Activated T-helper 17 cell treated with anti-CD3 and anti-CD28 coated beads, Interleukin-2, amount 50 U/mL, for 72 hours (primary cell): ENCODE data around the gene EP400. TPM values are rescaled to one million over a fixed set of nuclear protein-coding genes. Genes with fewer than 3 reads are reported as not detected.
"Not testable (repeated sequence)": the region's sequence is repeated elsewhere in the genome, so short reads cannot be mapped to it uniquely, and the experiment has no call there.

Experiments
- ATAC-seq: fragments of 150-1000 bp; cut with Tn5 transposase; replicated peaks from 2 replicates; pipeline ENCODE4 v1.10.0; 2021; ENCODE audit warnings: mild to moderate bottlenecking, moderate library complexity
- H3K27ac Mint-ChIP-seq: one replicate; pipeline ENCODE4 v1.8.0; 2022; ENCODE audit warnings: mixed read lengths
- H3K27me3 Mint-ChIP-seq: one replicate; pipeline ENCODE4 v1.8.0; 2022; ENCODE audit warnings: mixed read lengths
- H3K36me3 Mint-ChIP-seq: one replicate; pipeline ENCODE4 v1.8.0; 2022; ENCODE audit warnings: low read depth, mild to moderate bottlenecking, mixed read lengths
- H3K4me1 Mint-ChIP-seq: one replicate; pipeline ENCODE4 v1.8.0; 2022; ENCODE audit warnings: mixed read lengths
- H3K4me3 Mint-ChIP-seq: one replicate; pipeline ENCODE4 v1.8.0; 2022; ENCODE audit warnings: mild to moderate bottlenecking, mixed read lengths
- H3K9me3 Mint-ChIP-seq: one replicate; pipeline ENCODE4 v1.8.0; 2022; ENCODE audit warnings: mixed read lengths
- total RNA-seq, 2 donors: library from RNA; stranded (reverse); gene quantifications; one replicate each; pipeline ENCODE4 v1.2.3, GENCODE V29; 2022

EP400 gene
- total RNA-seq, 2 donors from 2014 or later: 47.1 to 60.0 TPM

DNA sequence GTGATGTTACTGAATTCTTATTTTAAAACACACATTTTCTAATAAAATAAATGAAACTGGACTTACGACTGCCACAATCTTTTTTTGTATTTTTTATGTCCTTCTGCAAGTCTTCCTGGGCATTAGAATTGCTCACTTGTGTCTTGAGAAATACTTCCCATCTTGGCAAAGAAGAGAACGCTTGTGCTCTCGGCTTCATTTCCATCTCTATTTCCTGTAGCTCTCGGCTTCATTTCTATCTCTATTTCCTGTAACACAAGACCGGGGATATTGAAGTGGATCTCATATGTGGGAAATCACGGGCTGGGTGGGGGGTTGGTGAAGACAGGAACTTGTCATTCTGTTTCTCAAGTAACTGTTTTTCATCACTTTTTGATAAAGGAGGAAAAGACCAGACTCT, 77.9 kb downstream of the EP400 start:
- Mint-ChIP-seq H3K4me3 (no peak overlapping the region), H3K27ac (no peak overlapping the region), H3K27me3 (no peaks in the 10 kb centered on the region), H3K4me1 (no peaks in the 10 kb centered on the region), H3K36me3 (peaks cover 100% of the 10 kb centered on the region), H3K9me3 (no peaks in the 10 kb centered on the region)
- ATAC-seq: no peak

DNA sequence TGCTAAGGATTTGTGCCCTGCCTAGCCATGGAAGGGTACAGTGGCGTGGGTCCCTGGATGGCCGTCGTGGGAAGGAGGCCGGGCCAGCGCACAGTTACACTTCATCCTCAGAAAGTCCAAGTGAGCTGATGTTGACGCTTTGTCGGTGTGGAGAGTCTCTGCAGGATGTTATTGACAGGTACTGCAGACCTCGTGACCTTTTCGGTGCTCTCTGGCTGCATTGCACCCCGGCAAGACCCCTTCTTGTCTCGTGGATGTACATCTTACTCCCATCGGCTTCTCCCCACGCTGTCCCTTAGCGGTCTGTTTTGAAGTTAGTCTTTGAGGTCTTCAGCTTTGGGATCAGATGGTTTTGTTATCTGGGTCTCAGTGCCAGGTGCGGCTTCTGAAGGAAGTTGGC, 78.4 kb downstream of the EP400 start:
- no peaks in the 10 kb centered on the region for H3K4me1 Mint-ChIP-seq
- no peaks in the 10 kb centered on the region for H3K27me3 Mint-ChIP-seq
- no peak overlapping the region for H3K4me3 Mint-ChIP-seq
- no peak overlapping the region for H3K27ac Mint-ChIP-seq
- H3K36me3 Mint-ChIP-seq: peaks cover 100% of the 10 kb centered on the region
- no peak for ATAC-seq
- no peaks in the 10 kb centered on the region for H3K9me3 Mint-ChIP-seq

DNA sequence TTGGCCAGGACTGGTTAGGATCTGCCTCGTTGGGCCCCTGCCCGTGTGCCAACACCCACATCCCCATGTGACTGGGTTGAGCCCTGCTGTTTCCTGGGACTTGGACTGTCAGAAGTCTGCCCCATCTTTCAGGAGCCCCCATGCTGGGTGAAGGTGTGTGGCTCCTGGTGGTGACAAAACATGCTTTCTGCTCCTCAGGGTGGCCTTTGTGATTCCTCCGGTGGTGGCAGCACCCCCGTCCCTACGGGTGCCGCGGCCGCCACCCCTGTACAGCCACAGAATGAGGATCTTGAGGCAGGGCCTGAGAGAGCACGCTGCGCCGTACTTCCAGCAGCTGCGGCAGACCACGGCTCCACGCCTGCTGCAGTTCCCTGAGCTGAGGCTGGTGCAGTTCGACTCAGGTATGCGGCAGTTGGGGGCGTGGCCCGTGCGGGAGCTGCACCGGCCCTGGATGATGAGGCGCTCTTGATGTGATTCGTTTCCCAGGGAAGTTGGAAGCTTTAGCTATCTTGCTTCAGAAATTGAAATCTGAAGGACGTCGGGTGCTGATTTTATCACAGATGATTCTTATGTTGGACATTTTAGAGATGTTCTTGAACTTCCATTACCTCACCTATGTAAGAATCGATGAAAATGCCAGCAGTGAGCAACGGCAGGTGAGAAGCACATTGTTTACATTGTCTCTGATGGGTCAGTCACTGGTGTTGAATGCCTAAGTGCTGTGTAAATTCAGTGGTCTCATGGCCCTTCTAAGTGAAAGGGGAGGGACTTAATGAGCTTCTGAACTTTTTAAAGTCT, 80.0 kb downstream of the EP400 start:
- H3K4me3 Mint-ChIP-seq: no peak overlapping the region
- H3K36me3 Mint-ChIP-seq: peaks cover 100% of the 10 kb centered on the region
- no peak for ATAC-seq
- no peak overlapping the region for H3K27ac Mint-ChIP-seq
- no peaks in the 10 kb centered on the region for H3K27me3 Mint-ChIP-seq
- no peaks in the 10 kb centered on the region for H3K4me1 Mint-ChIP-seq
- no peaks in the 10 kb centered on the region for H3K9me3 Mint-ChIP-seq

DNA sequence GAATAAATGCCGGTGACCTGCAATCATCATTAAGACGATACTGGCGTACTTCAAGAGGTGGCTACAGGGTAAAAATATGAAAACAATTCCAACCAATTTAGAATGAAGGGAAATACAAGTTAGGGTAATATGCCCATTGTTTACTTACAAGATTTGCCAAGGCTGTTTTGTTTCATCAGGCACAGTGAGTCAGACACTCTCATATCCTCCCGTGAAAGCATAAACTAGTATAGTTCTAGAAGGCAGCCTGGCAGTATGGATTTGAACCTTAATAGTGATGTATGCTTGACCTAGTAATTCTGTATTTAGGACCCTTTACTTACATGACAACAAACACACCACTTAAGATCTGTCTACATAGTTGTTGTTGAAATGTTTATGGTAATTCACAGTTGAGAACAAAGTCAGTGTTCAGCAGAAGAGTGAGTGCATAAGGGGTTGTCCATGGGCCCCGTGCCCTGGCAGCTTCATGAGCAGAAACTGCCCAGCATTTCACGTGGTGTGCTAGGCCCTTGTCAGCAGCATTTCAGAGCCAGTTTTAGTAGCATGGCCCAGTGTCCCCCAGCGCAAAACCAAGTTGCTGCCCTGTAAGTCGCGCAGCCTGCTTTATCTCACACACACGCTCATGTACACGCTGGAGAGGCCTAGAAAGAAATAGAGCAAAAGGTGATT, 80.8 kb downstream of the EP400 start:
- Mint-ChIP-seq H3K36me3 (peaks cover 100% of the 10 kb centered on the region), H3K4me1 (no peaks in the 10 kb centered on the region), H3K9me3 (no peaks in the 10 kb centered on the region), H3K4me3 (no peak overlapping the region), H3K27ac (peak overlapping the region; percentile 60), H3K27me3 (no peaks in the 10 kb centered on the region)
- ATAC-seq: no peak

DNA sequence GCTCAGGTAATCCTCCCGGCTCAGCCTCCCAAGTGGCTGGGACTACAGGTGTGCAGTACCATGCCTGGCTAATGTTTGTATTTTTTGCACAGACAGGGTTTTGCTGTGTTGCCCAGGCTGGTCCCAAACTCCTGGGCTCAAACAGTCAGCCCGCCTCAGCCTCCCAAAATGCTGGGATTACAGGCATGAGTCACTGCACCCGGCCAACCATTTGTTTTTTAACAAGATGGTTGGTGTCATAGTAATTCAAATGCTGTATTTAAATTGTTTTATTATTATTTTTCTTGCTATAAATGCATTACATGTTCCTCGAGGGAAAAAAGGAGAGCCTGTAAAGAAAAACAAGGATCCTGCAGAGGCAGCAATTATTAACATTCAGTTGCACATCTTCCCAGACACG, 83.9 kb downstream of the EP400 start:
- Mint-ChIP-seq H3K4me1 (no peaks in the 10 kb centered on the region), H3K27me3 (no peaks in the 10 kb centered on the region), H3K27ac (no peak overlapping the region), H3K36me3 (peaks cover 100% of the 10 kb centered on the region), H3K9me3 (no peaks in the 10 kb centered on the region), H3K4me3 (no peak overlapping the region)
- ATAC-seq: no peak

DNA sequence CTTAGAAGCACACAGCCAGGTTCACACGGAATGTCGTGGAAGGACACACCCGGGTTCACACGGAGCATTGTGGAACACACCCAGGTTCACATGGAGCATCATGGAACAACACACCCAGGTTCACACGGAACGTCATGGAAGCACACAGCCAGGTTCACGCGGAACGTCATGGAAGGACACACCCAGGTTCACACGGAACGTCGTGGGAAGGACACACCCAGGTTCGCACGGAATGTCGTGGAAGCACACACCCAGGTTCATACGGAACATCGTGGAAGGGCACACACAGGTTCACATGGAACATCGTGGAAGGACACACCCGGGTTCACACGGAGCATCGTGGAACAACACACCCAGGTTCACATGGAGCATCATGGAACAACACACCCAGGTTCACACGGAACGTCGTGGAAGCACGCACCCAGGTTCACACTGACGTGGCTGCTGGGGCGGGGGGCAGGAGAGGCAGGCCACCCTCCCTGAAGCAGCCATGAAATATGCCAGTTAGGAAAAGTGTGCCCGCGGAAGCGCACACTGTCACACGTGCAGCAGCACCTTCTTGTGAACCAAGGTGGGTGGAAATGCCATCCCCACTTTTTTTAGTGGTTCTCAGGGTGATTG, 86.4 kb downstream of the EP400 start:
- Mint-ChIP-seq H3K4me3 (no peak overlapping the region), H3K36me3 (peaks cover 97% of the 10 kb centered on the region), H3K27ac (no peak overlapping the region), H3K4me1 (peaks cover 4% of the 10 kb centered on the region), H3K9me3 (no peaks in the 10 kb centered on the region), H3K27me3 (no peaks in the 10 kb centered on the region)
- no peak for ATAC-seq

DNA sequence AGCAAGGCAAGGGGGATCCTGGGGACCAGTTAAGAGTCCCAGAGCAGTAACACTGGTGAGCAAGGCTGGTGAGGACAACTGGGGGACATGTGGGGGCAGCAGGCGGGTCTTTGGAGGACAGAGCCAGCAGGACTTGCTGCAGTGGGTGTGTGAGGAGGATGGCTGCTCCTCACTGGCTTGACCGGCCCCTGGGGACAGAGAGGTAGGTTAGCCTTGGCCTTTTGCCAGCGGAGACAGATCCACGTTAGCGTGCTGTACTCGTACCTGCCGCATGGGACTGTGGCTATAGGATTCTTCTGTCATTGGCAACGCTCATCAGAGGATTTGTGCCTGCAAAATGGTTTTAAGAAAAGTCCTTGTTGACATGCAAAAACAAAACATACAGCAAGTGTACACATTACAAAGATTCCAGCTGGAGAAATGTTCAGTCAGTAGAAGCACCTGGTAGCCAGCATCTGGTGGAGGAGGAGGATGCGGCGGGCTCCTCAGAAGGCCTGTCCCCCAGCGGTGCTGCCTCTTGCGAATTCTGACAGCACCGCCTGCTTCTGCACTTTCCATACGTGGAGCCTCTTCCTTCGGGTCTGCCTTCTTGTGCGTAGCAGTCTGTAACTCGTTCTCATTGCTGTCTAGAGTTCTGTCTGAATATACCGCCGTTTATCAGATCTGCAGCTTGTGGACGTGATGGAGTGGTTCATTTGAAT, 91.3 kb downstream of the EP400 start:
- H3K27me3 Mint-ChIP-seq: no peaks in the 10 kb centered on the region
- H3K4me3 Mint-ChIP-seq: no peak overlapping the region
- H3K36me3 Mint-ChIP-seq: peaks cover 97% of the 10 kb centered on the region
- peak overlapping the region; percentile 69 for H3K27ac Mint-ChIP-seq
- H3K4me1 Mint-ChIP-seq: peaks cover 4% of the 10 kb centered on the region
- H3K9me3 Mint-ChIP-seq: no peaks in the 10 kb centered on the region
- ATAC-seq: no peak

DNA sequence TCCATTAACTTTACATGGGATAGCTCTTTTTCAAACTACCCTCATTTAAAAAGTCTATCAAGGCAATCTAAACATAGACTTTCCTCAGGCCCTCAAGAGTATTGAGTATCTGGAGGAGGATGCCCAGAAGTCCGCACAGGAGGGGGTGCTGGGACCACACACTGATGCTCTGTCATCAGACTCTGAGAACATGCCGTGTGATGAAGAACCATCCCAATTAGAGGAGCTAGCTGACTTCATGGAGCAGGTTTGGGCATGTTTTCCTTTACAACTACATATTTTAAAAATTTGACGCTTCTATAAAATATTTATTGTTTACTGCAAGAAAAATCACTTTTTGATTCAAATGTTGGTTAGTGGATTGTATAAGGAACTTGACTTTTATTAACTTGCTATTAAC, 93.5 kb downstream of the EP400 start:
- Mint-ChIP-seq H3K27ac (no peak overlapping the region), H3K4me3 (no peak overlapping the region), H3K36me3 (peaks cover 97% of the 10 kb centered on the region), H3K9me3 (no peaks in the 10 kb centered on the region), H3K27me3 (no peaks in the 10 kb centered on the region), H3K4me1 (peaks cover 4% of the 10 kb centered on the region)
- ATAC-seq: no peak

DNA sequence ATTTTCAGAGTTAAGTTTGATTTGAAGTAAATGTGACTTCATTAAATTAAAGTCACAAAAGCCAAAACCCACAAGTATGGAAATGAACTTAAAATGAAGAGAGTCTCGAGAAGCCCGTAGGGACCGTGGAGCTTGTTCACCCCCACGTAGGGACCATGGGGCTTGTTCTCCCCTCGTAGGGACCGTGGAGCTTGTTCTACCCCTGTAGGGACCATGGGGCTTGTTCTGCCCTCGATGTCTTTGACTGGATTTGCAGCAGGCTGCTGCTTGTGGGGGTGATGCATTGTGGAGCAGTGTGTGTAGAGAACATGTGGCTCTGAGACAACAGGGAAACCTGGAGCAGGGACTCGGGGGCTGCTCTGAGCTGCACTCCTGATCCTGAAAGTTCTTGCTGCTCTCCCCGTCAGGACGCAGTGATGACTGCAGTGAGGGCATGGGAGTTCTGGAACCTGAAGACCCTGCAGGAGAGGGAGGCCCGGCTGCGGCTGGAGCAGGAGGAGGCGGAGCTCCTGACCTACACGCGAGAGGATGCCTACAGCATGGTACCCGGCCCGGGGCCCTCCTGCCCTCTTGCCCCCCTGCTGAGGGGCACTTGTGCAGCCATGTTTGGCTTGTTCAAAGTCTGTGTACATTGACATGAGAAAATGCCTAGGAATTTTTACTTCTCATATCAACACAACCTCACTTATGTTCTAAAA, 94.2 kb downstream of the EP400 start:
- no peak for ATAC-seq
- Mint-ChIP-seq H3K27ac (no peak overlapping the region), H3K9me3 (no peaks in the 10 kb centered on the region), H3K36me3 (peaks cover 97% of the 10 kb centered on the region), H3K27me3 (no peaks in the 10 kb centered on the region), H3K4me1 (peaks cover 4% of the 10 kb centered on the region), H3K4me3 (no peak overlapping the region)

DNA sequence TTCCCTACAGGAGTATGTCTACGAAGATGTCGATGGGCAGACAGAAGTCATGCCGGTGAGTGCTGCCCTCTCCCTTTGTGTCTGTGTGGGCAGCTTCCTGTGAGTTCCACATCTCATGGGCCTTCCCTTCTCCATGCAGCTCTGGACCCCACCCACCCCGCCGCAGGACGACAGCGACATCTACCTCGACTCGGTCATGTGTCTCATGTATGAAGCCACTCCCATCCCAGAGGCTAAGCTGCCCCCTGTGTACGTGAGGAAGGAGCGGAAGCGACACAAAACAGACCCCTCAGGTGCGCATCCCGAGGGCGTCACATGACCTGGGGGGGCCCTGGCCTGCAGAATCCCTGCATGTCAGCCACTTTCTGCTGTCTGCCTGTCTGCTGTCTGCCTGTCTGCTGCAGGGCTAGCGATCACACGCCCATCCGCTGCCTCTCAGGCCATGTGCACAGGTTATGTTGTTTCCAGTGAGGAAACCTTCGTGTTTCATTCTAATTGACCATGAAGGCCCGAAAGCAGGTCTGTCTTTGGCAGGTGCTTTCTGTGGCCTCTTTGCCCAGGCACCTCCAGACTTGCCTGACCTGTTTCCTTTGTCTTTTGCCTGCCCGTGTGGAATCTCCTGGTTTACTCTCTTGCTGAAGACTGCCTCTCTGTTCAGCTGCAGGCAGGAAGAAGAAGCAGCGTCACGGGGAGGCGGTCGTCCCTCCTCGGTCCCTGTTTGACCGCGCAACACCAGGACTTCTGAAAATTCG, 95.1 kb downstream of the EP400 start:
- no peaks in the 10 kb centered on the region for H3K27me3 Mint-ChIP-seq
- peaks cover 97% of the 10 kb centered on the region for H3K36me3 Mint-ChIP-seq
- H3K27ac Mint-ChIP-seq: no peak overlapping the region
- peaks cover 4% of the 10 kb centered on the region for H3K4me1 Mint-ChIP-seq
- no peak overlapping the region for H3K4me3 Mint-ChIP-seq
- no peak for ATAC-seq
- H3K9me3 Mint-ChIP-seq: no peaks in the 10 kb centered on the region

DNA sequence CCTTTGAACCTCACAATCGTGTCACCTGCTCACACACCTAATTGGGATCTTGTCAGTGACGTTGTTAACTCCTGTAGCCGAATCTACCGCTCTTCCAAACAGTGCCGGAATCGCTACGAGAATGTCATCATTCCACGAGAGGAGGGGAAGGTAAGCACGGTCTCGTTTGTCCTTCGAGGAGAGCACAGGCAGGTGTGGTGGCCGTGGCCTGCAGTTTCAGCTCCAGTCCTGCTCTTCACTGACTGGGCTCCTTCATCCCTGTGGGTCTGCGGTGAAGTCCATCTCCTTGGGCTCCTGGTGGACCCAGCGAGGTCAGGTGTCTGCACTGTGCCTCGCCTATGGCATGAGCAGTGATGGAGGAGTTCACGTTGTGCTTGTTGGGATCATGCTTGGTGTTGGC, 96.0 kb downstream of the EP400 start:
- H3K4me3 Mint-ChIP-seq: no peak overlapping the region
- H3K27me3 Mint-ChIP-seq: no peaks in the 10 kb centered on the region
- ATAC-seq: no peak
- peaks cover 2% of the 10 kb centered on the region for H3K4me1 Mint-ChIP-seq
- H3K27ac Mint-ChIP-seq: no peak overlapping the region
- peaks cover 97% of the 10 kb centered on the region for H3K36me3 Mint-ChIP-seq
- H3K9me3 Mint-ChIP-seq: no peaks in the 10 kb centered on the region

DNA sequence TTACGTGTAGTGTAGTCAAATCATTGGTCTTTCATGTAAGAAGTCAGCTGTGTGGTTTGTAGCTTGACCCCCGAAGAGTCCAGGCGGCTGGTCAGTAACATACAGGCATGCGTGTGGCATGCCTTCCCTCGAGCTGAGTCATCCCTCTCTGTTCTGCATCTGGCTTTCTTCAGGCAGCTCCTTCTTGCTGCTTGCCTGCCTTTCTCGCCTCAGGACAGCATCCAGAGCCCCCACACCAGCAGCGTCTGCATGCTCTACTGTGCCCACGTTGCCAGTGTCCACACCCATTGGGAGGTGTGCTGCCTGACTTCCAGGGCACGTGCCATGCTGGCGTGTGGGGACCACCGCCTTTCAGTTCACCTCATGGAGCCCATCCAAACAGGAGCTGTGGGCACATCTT, 96.8 kb downstream of the EP400 start:
- H3K9me3 Mint-ChIP-seq: no peaks in the 10 kb centered on the region
- no peak overlapping the region for H3K4me3 Mint-ChIP-seq
- H3K27ac Mint-ChIP-seq: no peak overlapping the region
- peaks cover 100% of the 10 kb centered on the region for H3K36me3 Mint-ChIP-seq
- H3K27me3 Mint-ChIP-seq: no peaks in the 10 kb centered on the region
- no peak for ATAC-seq
- no peaks in the 10 kb centered on the region for H3K4me1 Mint-ChIP-seq

DNA sequence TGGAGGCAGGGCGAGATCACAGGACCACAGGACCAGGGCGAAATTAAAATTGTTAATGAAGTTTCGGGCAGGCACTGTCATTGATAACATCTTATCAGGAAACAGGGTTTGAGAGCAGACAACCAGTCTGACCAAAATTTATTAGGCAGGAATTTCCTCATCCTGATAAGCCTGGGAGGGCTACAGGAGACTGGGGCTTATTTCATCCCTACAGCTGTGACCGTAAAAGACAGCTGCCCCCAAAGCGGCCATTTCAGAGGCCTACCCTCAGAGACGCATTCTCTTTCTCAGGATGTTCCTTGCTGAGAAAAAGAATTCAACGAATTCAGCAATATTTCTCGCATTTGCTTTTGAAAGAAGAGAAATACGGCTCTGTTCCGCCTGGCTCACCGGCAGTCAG, 97.9 kb downstream of the EP400 start:
- H3K27ac Mint-ChIP-seq, H3K9me3 Mint-ChIP-seq, H3K4me3 Mint-ChIP-seq, ATAC-seq, H3K4me1 Mint-ChIP-seq, H3K27me3 Mint-ChIP-seq: not testable (repeated sequence)
- peaks cover 100% of the 10 kb centered on the region for H3K36me3 Mint-ChIP-seq

DNA sequence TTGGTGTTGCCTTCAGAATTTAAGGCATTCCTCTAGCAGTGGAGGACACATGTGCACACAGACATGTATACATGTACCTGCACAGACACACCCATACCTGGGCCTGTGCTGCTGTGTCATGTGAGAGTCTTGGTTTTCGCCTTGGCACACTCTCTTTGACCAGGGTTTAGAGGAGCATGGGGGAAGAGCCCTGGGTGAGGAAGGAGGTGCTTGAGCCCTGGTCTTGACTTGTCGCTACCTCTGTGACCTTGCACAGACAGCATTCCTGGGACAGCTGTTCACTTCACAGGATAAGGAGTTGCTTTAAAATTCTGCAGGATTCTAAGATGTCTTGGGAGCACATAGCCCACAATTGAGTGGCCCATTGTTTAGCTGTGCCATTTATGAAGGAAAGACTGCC, 99.7 kb downstream of the EP400 start:
- Mint-ChIP-seq H3K9me3 (no peaks in the 10 kb centered on the region), H3K4me1 (no peaks in the 10 kb centered on the region), H3K27me3 (no peaks in the 10 kb centered on the region), H3K36me3 (peaks cover 97% of the 10 kb centered on the region), H3K27ac (no peak overlapping the region), H3K4me3 (no peak overlapping the region)
- ATAC-seq: no peak
